Suprapubic skin (tissue), 4 donors: Measurements from ENCODE around the gene GALNT17. TPM values are rescaled to one million over a fixed set of nuclear protein-coding genes. Genes with fewer than 3 reads are reported as not detected.
"Not testable (repeated sequence)": the region's sequence is repeated elsewhere in the genome, so short reads cannot be mapped to it uniquely, and the experiment has no call there.

ENCODE experiments used
- DNase-seq, 2 donors: peaks; one replicate each; pipeline ENCODE4 v3.0.0-alpha.2; 2019; ENCODE audit warnings: low spot score in 2 of 2
- H3K27ac ChIP-seq: fragments of 200-600 bp; sonication (generic); one replicate; pipeline ENCODE4 v1.5.1; 2019
- H3K27me3 ChIP-seq: fragments of 200-600 bp; sonication (generic); one replicate; pipeline ENCODE4 v1.5.1; 2019
- H3K36me3 ChIP-seq: fragments of 200-600 bp; sonication (generic); one replicate; pipeline ENCODE4 v1.5.1; 2019
- H3K4me1 ChIP-seq: fragments of 200-600 bp; sonication (generic); one replicate; pipeline ENCODE4 v1.5.1; 2019
- H3K4me3 ChIP-seq: fragments of 200-600 bp; sonication (generic); one replicate; pipeline ENCODE4 v1.5.1; 2019; ENCODE audit warnings: mild to moderate bottlenecking
- H3K9me3 ChIP-seq: fragments of 200-600 bp; sonication (generic); one replicate; pipeline ENCODE4 v1.5.1; 2019
- CTCF ChIP-seq, 2 donors: fragments of 200-600 bp in 1 of 2; fragments of 450-650 bp in 1 of 2; sonication (generic) in 1 of 2; IDR thresholded peaks; one replicate each; pipeline ENCODE4 v1.5.1; 2016 to 2019; ENCODE audit warnings: antibody characterized with exemption in 2 of 2, mild to moderate bottlenecking in 1 of 2, moderate library complexity in 1 of 2
- EP300 ChIP-seq: sonication (generic); formaldehyde crosslinking; IDR thresholded peaks from one replicate; pipeline ENCODE4 v1.6.1; 2017; ENCODE audit warnings: antibody characterized with exemption
- POLR2A ChIP-seq, 2 donors: fragments of 450-650 bp; IDR thresholded peaks; one replicate each; pipeline ENCODE4 v1.6.1; 2017; ENCODE audit warnings: antibody characterized with exemption in 2 of 2, mild to moderate bottlenecking in 2 of 2, moderate library complexity in 2 of 2
- POLR2AphosphoS5 ChIP-seq, 3 donors: sonication (generic); formaldehyde crosslinking; IDR thresholded peaks; one replicate each; pipeline ENCODE4 v1.6.1; 2017; ENCODE audit warnings: antibody characterized with exemption in 3 of 3
- WGBS: methylation state at CpG from one replicate; pipeline ENCODE4 v1.1.5; 2018; 5-methylcytosine and 5-hydroxymethylcytosine counted together
- total RNA-seq, 4 donors: library from RNA; depleted of rRNA; stranded (reverse); fragments of >200 nt; gene quantifications; one replicate each; pipeline ENCODE4 v1.1.0, GENCODE V29; 2016

The GALNT17 gene
- total RNA-seq, 4 donors from 2014 or later = 2.0 to 4.7 (median 2.7) TPM

- H3K9me3 ChIP-seq = no peaks in the 10 kb centered on the region
- WGBS = 100% methylated on average over 3 of the region's 6 CpGs
- H3K27ac ChIP-seq = no peak overlapping the region
- H3K4me1 ChIP-seq = no peaks in the 10 kb centered on the region
- H3K4me3 ChIP-seq = no peak overlapping the region
- no peaks in the 10 kb centered on the region for H3K36me3 ChIP-seq
- no peak for DNase-seq
- no peak for TF ChIP-seq CTCF (IDR thresholded peaks at IDR 0.05)
- no peak for TF ChIP-seq EP300
- no peak for TF ChIP-seq POLR2A (IDR thresholded peaks at IDR 0.05)
- TF ChIP-seq POLR2AphosphoS5 (IDR thresholded peaks at IDR 0.05) = no peak
- H3K27me3 ChIP-seq = no peaks in the 10 kb centered on the region
Measured at GRCh38 chr7:71566991-71567390, 435.0 kb downstream of the GALNT17 start.

- Histone ChIP-seq H3K36me3 (no peaks in the 10 kb centered on the region), H3K27ac (no peak overlapping the region), H3K27me3 (no peaks in the 10 kb centered on the region), H3K4me1 (no peaks in the 10 kb centered on the region), H3K9me3 (no peaks in the 10 kb centered on the region), H3K4me3 (no peak overlapping the region)
- WGBS = 63% methylated on average over 2 of the region's 2 CpGs
- TF ChIP-seq POLR2A (IDR thresholded peaks at IDR 0.05) (no peak), EP300 (no peak), POLR2AphosphoS5 (IDR thresholded peaks at IDR 0.05) (no peak), CTCF (IDR thresholded peaks at IDR 0.05) (no peak)
- DNase-seq = peak in 1 of 2 donors; percentile 7
Measured at GRCh38 chr7:71574153-71574860, 442.4 kb downstream of the GALNT17 start.

- Histone ChIP-seq H3K27me3 (no peaks in the 10 kb centered on the region), H3K4me1 (no peaks in the 10 kb centered on the region), H3K4me3 (no peak overlapping the region), H3K27ac (no peak overlapping the region), H3K9me3 (no peaks in the 10 kb centered on the region), H3K36me3 (no peaks in the 10 kb centered on the region)
- 92% methylated on average over 1 of the region's 1 CpG for WGBS
- no peak for TF ChIP-seq EP300
- TF ChIP-seq CTCF (IDR thresholded peaks at IDR 0.05) = no peak
- TF ChIP-seq POLR2A (IDR thresholded peaks at IDR 0.05) = no peak
- TF ChIP-seq POLR2AphosphoS5 (IDR thresholded peaks at IDR 0.05) = no peak
- DNase-seq = no peak
Measured at GRCh38 chr7:71580027-71580426, 448.1 kb downstream of the GALNT17 start.

- TF ChIP-seq POLR2A (IDR thresholded peaks at IDR 0.05) = no peak
- no peak for TF ChIP-seq POLR2AphosphoS5 (IDR thresholded peaks at IDR 0.05)
- no peak for TF ChIP-seq EP300
- no peak for TF ChIP-seq CTCF (IDR thresholded peaks at IDR 0.05)
- Histone ChIP-seq H3K4me1 (no peaks in the 10 kb centered on the region), H3K4me3 (no peak overlapping the region), H3K9me3 (peaks cover 4% of the 10 kb centered on the region), H3K27ac (no peak overlapping the region), H3K27me3 (no peaks in the 10 kb centered on the region), H3K36me3 (no peaks in the 10 kb centered on the region)
- no peak for DNase-seq
- 50% methylated on average over 3 of the region's 3 CpGs for WGBS
Measured at GRCh38 chr7:71584256-71584655, 452.3 kb downstream of the GALNT17 start.

GRCh38 chr7:71591876-71592275, 459.9 kb downstream of the GALNT17 start:
- H3K4me1 ChIP-seq = no peaks in the 10 kb centered on the region
- no peaks in the 10 kb centered on the region for H3K36me3 ChIP-seq
- no peak overlapping the region for H3K27ac ChIP-seq
- TF ChIP-seq EP300 = no peak
- TF ChIP-seq POLR2A (IDR thresholded peaks at IDR 0.05) = no peak
- no peak for TF ChIP-seq CTCF (IDR thresholded peaks at IDR 0.05)
- no peak for TF ChIP-seq POLR2AphosphoS5 (IDR thresholded peaks at IDR 0.05)
- WGBS = 98% methylated on average over 7 of the region's 7 CpGs
- DNase-seq = no peak
- peaks cover 4% of the 10 kb centered on the region for H3K9me3 ChIP-seq
- no peaks in the 10 kb centered on the region for H3K27me3 ChIP-seq
- no peak overlapping the region for H3K4me3 ChIP-seq

GRCh38 chr7:71592388-71592787, 460.4 kb downstream of the GALNT17 start:
- WGBS = 86% methylated on average over 4 of the region's 4 CpGs
- not testable (repeated sequence) for H3K27ac ChIP-seq, H3K4me1 ChIP-seq, H3K9me3 ChIP-seq, H3K36me3 ChIP-seq, H3K4me3 ChIP-seq, DNase-seq, H3K27me3 ChIP-seq
